Dermis microvascular lymphatic vessel endothelial cell (primary cell): ENCODE data around the gene TTC28. TPM values are rescaled to one million over a fixed set of nuclear protein-coding genes. Genes with fewer than 3 reads are reported as not detected.

Experiments
- DNase-seq, 2 donors: peaks; one replicate each; pipeline versions ENCODE4 v3.0.0 to v3.0.0-alpha.2; 2010; ENCODE audit warnings: low read depth in 2 of 2
- total RNA-seq: library from RNA; depleted of rRNA; stranded (reverse); fragments of >200 nt; gene quantifications from 2 replicates; pipeline ENCODE4 v1.2.1, GENCODE V29; 2014

The TTC28 gene
- total RNA-seq, 1 donor from 2014 or later, result 11.7 TPM

DNA sequence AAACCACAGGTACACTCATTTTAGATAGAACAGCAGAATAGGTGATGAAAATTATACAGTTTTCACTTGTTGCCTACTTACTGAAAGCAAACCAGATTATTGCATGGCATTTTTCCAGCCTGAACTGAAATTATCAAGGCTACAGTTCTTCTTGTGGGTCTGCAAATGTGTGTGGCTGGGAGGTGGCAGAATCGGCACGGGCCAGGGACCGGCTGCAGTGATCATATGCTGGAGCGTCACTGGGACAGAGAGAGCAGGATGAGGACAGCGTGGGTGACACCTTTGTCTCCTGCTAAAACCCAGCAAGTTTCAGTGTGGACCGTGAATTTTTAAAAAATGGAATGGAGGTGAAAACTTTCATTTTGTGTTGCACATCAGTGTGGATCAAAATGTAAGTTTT lies 701.3 kb downstream of the TTC28 start:
- no peak for DNase-seq

DNA sequence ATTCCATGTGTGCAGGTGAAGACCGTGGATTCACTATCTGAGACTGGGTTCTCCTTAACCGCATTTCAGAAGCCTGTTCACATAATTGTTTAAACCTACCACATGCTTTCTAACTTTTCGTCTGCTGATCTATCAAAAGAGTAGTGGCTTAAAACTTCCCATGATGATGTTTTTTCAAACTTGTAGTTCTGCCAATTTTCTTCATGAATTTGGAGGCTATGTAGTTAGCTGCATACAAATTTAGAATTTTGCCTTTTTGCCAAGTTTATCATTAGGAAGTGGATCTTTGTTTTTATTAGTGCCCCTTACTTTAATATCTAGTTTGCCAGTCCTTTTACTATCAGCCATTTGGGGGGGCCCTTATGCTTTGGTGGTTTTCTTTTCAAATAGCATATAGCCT lies 703.1 kb downstream of the TTC28 start:
- no peak for DNase-seq

DNA sequence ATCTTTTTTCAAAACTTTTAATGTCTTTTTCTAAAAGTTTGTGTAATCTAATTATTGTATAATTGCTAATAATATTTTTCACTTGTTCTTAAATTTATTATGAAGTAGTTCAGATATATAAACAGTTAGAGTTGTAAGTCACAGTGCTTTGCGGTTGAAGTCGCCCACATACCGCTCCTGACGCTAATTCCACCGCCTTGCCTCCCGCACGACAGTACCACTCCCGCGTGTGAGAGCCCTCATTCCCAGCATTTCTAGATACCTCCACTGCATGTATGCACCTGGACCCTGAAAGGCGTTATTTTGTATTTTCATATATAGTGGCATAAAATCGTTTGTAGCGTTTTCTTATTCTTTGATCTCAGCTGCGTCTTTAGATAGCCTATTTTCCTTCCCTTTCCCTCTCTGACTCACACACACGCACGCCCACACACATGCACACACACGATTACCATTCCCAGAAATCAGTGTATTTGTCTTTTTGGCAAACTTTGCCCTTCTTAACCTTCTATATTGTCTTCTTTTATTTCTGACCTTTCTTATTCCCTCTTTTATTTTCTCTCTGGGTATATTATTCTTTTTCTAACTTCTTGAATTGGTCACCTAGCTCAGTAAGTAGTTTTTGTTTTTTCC lies 704.1 kb downstream of the TTC28 start:
- no peak for DNase-seq

DNA sequence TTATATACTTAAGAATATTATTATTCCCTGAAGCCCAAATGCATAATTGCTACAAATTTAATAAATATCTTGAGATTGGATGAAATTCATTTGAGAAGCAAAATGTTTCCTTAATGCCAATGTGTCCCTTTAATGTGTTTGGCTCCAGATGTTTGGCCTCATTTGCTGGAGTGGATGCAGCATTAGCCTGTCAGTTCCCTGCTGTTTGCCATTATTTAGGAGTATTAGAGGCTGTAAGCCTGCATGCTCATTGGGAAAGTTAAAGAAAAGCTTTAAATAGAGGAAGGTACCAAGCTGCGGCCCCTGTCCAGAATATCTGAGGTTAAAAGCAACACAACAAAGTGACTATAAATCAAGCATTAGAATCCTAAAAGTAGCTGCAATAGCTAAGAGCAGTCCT lies 705.8 kb downstream of the TTC28 start:
- DNase-seq, result no peak

DNA sequence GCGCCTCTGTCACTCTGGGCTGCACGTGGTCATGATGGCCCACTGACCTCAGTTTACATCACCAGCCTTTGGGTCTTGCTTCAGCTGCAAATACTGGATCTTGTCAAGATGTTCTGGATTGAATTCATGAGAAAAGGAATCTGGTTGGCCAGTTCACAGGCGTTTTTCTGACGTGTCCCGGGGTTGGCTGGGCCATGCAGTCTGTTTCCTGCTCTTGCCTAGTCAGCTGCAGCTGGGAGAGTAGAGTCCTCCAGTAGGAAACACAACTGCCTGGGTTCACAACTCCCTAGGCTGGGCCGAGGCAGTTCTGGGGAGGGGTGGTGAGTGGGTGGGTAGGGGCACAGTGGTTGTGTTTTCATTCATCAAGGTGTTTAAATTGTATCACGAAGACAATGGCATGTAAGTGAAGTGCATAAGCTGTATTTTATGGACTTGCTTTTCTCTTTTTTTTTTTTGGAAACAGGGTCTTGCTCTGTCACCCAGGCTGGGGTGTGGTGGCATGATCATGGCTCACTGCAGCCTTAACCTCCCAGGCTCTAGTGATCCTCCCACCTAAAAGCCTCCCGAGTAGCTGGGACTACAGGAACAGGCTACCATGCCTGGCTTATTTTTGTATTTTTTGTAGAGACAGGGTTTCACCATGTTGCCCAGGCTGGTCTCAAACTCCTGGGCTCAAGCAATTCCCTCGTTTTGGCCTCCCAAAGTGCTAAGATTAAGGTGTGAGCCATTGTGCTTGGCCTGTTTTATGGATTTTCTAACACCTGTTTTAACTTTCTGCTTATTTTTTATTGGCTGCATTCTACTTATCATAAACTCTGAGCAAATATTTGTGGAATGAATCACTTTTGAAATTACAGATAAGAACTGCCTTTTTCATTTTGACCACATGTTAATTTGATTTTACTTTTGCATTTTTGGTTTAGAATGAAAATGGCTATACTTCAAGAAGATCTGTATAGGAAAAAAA lies 706.6 kb downstream of the TTC28 start:
- DNase-seq, result no peak

DNA sequence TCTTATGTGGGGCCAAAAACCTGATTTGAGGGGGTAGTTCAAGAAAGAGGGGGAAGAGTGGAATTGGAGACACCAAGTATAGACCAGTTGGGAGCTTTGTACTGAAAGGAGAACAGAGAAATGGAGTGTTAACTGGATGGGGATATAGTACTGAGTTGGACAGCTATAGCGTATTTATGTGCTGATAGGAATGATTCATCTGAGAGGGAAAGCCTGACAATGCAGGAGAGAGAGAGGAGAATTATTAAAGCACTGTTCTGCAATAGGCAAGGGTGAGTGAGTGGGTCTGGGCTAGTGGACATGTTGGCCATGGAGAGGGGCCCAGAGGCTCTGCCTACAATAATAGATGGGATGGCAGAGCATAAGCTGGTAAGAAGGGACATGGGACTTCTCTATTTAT lies 707.7 kb downstream of the TTC28 start:
- no peak for DNase-seq

DNA sequence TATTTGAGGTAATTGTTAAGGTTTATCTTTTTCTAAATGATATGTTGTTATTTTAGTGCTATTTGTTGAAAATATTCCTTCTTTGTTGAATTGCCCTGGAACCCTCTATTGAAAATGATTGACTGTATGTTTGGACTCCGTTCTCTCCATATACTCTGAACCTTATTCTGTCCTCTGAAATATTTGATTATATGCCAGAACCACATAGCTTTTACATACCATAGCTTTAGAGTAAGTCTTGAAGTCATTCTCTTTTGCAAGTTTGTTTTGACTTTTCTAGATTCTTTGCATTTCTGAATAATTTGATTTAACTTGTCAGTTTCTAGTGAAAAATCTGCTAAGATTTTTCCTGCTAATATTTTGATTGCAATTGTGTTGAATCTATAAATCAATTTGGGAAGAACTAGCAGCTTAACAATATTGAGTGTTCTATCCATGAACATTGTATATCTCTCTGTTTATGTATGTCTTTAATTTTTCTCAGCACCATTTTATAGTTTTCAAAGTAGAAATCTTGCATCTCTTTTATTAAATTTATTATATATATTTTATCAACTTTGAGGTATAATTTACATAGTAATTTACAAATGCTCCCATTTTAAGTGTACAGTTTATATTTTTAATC lies 708.9 kb downstream of the TTC28 start:
- DNase-seq, result no peak

DNA sequence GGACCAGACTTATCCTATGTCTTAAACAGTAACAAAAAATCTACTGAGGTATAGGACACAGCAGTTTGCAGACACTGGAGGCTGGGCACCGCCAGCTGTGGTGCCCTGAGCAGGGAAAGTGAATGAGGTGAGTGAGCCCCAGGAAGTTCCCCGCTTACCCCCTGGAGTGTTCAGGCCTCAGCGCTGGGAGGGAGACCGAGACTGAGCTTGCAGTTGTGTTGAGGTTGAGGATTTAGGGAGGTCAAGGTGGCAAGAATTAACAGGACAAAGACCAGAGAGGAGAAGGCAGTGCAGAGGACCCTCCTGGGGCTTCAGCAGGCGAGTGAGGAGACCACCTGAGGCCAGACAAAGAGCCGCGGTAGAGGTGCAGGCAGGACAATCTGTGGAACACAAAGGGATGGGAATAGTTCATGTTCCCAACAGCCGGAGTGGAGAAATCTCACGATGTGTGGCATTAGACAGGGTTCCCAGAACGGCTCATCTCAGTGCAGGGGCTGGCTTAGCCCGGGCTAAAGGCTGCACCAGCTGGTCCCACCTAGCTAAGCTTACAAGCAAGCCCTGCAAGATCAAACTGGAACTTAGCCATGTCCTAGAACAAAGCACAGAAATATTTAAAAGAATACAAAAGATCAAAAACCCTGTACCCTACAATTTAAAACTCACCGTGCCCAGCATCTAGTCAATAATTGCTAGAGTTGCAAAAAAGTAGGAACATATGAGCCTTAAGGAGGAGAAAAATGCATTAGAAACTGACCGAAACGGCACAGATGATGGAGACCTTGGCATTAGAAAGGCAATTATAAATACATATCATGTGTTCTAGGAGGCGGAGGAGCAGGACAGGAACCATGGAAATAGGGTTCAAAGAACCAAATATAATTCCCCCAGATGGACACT lies 713.2 kb downstream of the TTC28 start:
- no peak for DNase-seq

DNA sequence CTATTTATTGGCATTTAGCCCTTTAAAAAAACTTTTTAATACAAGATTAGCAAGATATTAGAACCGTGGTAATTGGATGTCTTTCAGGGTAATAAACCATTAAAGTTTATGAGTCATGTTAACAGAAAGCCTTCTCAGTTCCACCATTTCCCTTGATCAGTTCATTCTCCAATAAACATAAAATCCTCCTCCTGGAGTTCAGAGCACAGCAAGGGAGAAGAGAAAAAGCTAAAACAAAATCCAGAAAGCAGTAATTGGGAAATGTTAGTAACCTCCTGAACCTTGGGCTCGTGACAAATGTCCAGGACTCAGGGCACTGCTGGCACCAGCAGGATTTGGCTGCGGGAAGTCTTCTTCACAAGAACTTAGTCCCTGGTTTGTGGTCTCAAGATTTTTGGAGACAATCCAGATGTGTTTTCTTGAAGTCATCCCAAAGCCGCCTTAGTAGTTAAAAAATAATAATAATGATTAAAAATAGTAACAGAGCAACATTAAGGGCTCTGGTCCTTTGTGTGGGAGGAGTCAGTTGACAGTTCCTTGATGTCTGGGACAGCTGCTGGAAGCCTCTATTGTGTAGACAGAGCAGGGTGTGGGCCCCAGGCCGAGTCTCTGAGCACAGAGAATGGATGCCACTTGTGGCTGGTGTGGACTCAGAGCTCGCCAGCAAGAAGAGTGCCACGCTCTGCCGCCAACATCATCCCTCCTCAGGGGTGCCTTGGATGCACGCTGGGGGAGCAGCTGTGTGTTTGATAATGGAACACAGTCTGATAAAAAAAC lies 717.2 kb downstream of the TTC28 start:
- no peak for DNase-seq

DNA sequence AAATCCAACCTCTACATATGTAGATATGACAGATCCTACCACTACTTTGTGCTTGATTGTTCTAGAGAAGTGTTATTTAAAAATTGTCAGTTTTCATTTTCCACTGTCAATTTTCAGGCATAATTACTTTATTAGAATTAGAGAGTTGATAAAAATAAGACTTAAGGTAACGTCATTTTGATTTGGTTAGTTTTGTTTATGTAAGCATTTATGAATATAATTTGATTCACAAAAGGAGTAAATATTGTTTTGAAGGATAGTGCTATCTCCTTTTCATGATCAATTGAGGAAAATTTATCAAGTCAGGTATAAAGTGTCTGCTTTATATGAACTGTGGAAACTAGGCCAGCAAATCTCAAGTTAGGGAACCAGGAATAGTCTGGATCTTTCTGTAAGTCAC lies 718.0 kb downstream of the TTC28 start:
- DNase-seq, result no peak

DNA sequence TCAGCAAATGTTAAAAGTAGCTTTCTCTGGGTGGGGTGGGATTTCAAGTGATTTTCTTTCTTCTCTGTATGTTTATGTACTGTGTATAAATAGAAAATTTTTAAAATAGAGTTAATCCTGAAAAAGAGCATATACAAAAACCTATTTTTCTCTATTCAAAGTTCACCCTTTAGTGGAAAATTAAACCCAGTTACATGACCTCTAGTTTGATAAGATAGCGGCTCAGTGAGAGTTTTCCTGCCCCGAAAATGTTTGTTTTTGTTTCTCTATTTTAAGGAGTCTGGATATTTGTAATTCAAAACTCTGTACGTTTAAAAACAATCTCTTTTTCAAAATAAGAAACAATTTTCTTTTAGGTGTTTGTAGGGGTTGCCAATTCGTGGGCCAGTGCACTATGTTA lies 718.5 kb downstream of the TTC28 start:
- no peak for DNase-seq

DNA sequence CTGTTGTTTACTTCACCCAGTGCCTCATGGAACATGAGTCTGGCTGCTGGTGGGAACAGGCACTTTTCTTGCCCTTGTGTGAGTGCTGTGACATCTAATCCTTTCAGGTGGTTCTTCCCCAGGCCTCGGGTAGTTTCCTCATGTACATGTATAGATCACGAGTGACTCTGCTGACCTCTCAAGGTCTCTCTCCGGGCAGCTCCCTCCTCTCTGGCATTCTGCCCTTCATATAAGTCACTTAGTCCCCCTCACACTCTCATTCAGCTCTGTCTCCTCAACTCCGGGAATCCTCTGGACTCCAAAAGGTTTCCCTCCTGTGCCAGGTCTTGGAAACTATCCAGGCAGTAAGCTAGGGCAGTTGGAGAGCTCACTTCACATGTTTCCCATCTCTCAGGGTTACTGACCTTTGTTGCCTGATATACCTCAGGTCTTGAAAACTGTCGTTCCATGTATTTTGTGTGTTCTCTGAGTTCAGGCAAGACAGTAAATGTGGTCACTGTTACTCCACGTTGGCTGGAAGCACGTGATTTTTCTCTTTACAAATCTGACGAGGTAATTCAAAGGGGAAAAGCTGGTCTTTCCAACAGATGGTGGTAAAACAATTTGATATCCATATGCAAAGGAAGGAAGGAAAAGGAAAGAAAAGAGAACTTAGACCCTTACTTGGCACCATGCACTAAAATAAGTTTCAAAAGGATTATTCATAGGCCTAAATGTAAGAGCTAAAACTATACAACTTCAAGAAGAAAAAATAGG lies 720.1 kb downstream of the TTC28 start:
- peak; percentile 54 to 56 for DNase-seq

DNA sequence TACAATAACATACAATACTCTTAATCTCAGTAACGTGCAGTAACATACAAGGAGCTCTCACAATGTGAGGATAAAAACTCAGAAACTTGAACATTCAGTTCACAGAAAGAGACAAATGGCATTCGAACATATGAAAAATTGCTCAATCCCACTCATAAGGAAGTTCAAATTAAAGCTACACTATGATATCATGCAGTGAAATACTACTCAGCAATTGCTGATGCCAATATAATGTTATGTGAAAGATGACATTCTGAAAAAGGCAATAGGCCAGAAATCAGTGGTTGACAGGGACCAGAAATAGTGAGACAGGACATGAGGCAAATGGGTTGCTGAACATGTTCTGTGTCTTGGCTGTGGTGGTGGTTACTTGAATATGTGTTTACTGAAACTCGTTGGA lies 726.9 kb downstream of the TTC28 start:
- no peak for DNase-seq

DNA sequence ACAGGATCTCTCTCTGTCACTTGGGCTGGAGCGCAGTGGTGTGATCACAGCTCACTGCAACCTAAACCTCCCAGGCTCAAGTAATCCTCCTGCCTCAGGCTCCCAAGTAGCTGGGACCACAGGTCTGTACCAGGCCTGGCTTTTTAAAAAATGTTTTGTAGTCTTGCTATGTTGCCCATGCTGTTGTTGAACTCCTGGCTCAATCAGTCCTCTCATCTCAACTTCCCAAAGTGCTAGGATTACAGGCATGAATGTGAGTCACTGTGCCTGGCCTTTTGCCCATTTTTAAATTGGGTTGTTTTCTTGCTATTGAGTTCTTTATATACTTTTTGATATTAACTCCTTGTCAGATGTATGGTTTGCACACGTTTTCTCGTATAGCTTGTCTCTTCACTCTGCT lies 727.5 kb downstream of the TTC28 start:
- peak; percentile 35 to 85 for DNase-seq

DNA sequence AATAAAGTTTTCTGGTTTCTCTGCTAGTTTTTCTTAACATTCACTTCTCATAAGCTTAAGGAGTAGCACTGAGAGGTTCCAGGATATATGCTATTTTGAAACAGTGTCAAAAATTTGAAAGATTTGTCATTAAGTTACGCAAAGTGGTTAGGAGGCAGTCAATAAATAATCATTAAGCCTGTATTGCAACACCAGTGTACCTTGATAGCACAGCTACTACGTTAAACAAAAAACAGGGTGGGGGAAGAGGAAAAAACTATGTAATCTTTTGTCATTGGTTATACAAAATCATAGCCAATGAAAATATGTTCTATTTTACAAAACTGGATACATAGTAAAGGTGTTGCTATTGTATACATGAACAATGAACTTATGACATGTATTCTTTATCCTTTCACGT lies 730.2 kb downstream of the TTC28 start:
- no peak for DNase-seq

DNA sequence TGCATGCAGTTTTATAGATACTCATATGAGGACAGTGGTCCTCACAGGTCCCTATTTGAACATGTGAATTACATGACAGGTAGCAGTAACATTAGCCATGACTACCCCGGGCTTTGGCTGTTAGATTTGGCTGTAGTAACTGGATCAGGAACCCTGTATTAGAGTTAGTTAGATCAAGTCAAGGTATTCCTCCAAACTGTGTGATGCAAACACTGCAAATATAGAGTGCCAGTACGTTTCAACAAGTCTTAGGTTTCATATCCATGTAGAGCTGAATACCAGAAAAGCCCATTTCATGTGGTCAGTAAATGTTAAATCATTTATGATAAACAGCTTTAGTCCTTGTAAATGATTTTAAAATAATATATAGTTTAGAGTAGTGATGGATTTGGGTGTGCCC lies 731.1 kb downstream of the TTC28 start:
- no peak for DNase-seq

DNA sequence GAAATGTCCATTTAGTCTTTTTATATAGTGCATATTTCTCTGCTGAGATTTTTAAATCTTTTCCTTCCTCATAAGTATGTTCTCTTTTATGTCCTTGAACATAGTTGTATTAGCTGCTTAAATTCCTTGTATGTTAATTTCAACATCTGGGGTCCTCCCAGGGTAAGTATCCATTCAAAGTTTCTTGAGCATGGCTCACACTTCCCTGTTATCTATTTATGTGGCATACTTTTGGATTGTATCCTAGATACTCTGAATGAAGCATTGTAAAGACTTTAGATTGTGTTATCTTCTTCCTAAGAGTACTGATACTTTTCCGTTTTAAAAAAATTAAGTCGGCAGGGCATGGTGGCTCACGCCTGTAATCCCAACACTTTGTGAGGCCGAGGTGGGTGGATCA lies 732.2 kb downstream of the TTC28 start:
- DNase-seq, result no peak

DNA sequence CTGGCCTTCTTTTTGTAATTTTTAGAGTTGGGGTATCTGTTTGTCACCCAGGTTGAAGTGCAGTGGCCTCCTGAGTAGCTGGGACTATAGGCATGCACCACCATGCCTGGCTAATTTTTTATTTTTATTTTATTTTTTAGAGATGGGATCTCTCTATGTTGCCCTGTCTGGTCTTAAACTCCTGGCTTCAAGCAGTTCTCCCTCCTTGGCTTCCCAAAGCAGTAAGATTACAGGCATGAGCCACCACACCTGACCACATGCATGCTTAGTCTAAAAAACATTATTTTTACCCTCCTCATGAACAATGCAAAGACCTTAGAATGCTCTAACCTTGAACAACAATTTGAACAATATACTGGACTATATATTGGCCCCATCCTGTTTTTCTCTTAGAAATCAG lies 738.5 kb downstream of the TTC28 start:
- no peak for DNase-seq

DNA sequence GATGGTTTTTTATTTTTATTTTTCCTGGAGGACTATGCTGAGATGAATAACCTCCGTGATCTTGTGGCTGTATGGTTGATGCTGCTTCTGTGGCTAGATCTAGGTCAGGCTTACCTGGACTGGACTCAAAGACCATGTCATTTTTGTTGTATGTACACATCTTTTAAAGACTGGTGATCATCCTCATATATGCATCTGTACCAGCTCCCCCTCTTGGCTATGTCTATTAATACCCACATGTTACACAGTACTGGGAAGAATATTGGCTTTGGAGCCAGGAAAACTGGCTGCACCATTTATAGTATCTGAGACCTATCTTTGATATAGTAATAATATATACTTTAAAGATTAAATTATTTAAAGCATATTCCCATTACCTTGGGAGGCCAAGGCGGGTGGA lies 742.2 kb downstream of the TTC28 start:
- DNase-seq, result peak in 1 of 2 donors; percentile 24

DNA sequence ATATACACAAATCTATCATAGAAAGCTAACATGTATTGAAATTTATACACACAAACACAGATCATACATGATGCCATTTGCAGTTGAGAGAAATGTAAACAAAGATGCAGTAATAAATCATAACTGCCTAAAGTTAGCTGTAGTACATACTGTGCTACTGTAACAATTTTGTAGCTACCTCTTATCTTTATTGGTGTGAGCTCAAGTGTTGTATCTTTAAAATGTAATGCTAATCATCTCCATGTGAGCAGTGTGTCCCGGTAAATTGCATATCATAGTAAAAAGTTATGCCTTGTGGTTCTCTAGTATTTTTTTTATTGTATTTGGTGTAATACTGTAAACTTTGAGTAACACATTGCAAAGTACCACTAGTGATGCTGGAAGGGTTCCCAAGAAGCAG lies 743.7 kb downstream of the TTC28 start:
- no peak for DNase-seq
